ENCODE results near the gene COPZ2.

The COPZ2 gene

GRCh38 chr17:47994724-47995123 lies 42.9 kb downstream of the COPZ2 start:
- TF ChIP-seq, protein P1, sequence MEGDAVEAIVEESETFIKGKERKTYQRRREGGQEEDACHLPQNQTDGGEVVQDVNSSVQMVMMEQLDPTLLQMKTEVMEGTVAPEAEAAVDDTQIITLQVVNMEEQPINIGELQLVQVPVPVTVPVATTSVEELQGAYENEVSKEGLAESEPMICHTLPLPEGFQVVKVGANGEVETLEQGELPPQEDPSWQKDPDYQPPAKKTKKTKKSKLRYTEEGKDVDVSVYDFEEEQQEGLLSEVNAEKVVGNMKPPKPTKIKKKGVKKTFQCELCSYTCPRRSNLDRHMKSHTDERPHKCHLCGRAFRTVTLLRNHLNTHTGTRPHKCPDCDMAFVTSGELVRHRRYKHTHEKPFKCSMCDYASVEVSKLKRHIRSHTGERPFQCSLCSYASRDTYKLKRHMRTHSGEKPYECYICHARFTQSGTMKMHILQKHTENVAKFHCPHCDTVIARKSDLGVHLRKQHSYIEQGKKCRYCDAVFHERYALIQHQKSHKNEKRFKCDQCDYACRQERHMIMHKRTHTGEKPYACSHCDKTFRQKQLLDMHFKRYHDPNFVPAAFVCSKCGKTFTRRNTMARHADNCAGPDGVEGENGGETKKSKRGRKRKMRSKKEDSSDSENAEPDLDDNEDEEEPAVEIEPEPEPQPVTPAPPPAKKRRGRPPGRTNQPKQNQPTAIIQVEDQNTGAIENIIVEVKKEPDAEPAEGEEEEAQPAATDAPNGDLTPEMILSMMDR (IDR thresholded peaks at IDR 0.05; ENCODE audit: low read depth, low read length), result no peak
- H3K4me3 ChIP-seq (ENCODE audit: low read depth, low read length), result no peak overlapping the region
- in situ Hi-C loops (cut with HindIII; ENCODE audit: low sequenced_read_pairs), result no loop called here
- no peak for DNase-seq (ENCODE audit: low read depth, low spot score)

DNA sequence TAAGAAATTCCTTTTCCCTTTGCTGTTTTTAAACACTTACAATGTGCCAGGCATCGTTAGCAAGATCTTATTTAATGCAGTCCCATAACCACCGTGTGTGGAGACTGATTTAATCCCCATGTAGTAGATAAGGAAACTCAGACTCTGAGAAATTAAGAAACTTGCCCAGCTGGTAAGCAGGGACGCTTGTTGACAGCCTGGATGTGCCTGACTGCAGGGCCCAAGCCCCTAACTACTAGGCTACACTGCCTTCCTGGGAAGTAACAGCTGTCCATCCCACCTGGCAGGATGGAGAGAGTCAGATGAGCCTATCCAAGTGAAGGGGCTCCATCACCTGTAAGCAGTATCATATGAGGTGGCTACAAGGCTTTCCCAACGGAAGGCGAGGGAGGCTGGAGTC lies 43.6 kb downstream of the COPZ2 start:
- in situ Hi-C loops (cut with HindIII; ENCODE audit: low sequenced_read_pairs), result no loop called here
- H3K4me3 ChIP-seq (ENCODE audit: low read depth, low read length), result no peak overlapping the region
- no peak for DNase-seq (ENCODE audit: low read depth, low spot score)
- TF ChIP-seq, protein P1 (IDR thresholded peaks at IDR 0.05; ENCODE audit: low read depth, low read length), result no peak

GRCh38 chr17:47993031-47993564 lies 44.5 kb downstream of the COPZ2 start:
- no peak overlapping the region for H3K4me3 ChIP-seq (ENCODE audit: low read depth, low read length)
- DNase-seq (ENCODE audit: low read depth, low spot score), result no peak
- in situ Hi-C loops (cut with HindIII; ENCODE audit: low sequenced_read_pairs), result no loop called here
- TF ChIP-seq, protein P1 (IDR thresholded peaks at IDR 0.05; ENCODE audit: low read depth, low read length), result no peak

- TF ChIP-seq, protein P1 (IDR thresholded peaks at IDR 0.05; ENCODE audit: low read depth, low read length), result no peak
- no peak overlapping the region for H3K4me3 ChIP-seq (ENCODE audit: low read depth, low read length)
- in situ Hi-C loops (cut with HindIII; ENCODE audit: low sequenced_read_pairs), result no loop called here
- no peak for DNase-seq (ENCODE audit: low read depth, low spot score)
These were observed 45.4 kb downstream of the COPZ2 start for GRCh38 chr17:47992216-47992615.

DNA sequence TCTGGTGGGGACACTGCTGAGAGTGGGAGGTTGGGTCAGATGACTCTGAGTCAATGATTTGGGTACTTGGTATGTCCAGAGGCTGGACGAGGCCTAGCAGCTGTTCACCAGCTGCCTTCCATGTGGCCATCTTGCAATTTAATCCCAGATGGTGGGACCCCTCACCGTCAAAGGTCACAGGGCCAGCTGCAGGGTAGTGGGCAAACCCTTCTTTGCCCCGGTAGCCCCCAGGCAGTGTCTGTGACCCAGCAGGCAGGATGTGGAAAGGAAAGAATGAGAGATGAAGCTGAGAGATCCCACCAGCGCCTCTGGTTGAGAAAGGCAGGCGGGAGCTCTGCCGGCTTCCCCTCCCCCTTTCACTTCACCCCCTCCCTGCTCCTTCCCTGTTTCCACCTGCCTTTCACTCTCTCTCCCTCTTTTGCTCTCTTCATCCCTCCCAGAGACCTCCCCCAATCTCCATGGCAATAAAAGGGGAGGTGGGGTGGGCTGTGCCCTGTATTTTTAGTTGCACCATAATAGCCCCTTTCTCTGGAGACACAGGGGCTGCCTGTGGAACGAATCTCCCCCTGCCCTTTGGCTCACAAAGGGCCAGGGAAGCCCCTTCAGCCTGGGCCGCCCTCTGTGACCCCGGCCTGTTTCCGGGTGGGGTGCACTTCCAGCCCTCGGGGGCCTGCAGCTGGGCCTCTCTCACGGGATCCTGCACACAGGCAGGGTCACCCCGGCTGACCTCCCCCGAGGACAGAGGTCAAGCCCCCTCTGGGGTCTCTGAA lies 46.5 kb downstream of the COPZ2 start:
- DNase-seq (ENCODE audit: low read depth, low spot score), result no peak
- in situ Hi-C loops (cut with HindIII; ENCODE audit: low sequenced_read_pairs), result no loop called here
- no peak overlapping the region for H3K4me3 ChIP-seq (ENCODE audit: low read depth, low read length)
- TF ChIP-seq, protein P1 (IDR thresholded peaks at IDR 0.05; ENCODE audit: low read depth, low read length), result no peak

GRCh38 chr17:47989700-47990099 lies 47.9 kb downstream of the COPZ2 start:
- DNase-seq (ENCODE audit: low read depth, low spot score), result no peak
- TF ChIP-seq, protein P1 (IDR thresholded peaks at IDR 0.05; ENCODE audit: low read depth, low read length), result no peak
- in situ Hi-C loops (cut with HindIII; ENCODE audit: low sequenced_read_pairs), result no loop called here
- H3K4me3 ChIP-seq (ENCODE audit: low read depth, low read length), result no peak overlapping the region

Measured in astrocyte of the spinal cord (primary cell).